Measurements from ENCODE around the gene SFRP4. TPM values are rescaled to one million over a fixed set of nuclear protein-coding genes. Genes with fewer than 3 reads are reported as not detected.

The SFRP4 gene
- total and polyA plus RNA-seq, 2 of the 4 experiments (the other 2 are of a cell fraction) = not detected

GRCh38 chr7:37961251-37961650, 44.6 kb upstream of the SFRP4 start:
- H4K20me1 ChIP-seq (ENCODE audit: insufficient read depth, low read length) = no peaks in the 10 kb centered on the region
- no peaks in the 10 kb centered on the region for H3K9me1 ChIP-seq (ENCODE audit: insufficient read depth, low read length)
- ChIA-PET CTCF (no interaction called here), POLR2A (ENCODE audit: unreplicated experiment) (no interaction called here)
- H3K23ac ChIP-seq (ENCODE audit: low read depth, low read length) = no peak overlapping the region
- no peak overlapping the region for H3K4me3 ChIP-seq (ENCODE audit: insufficient read depth, low read depth, low read length)
- H4K5ac ChIP-seq (ENCODE audit: low read depth, low read length) = no peak overlapping the region
- no peak overlapping the region for H2AFZ ChIP-seq (replicated peaks; ENCODE audit: low read length, poor library complexity)
- H3K36me3 ChIP-seq (ENCODE audit: control insufficient read depth, insufficient read depth, low read length) = no peaks in the 10 kb centered on the region
- H2AK9ac ChIP-seq (replicated peaks; ENCODE audit: low read depth, low read length, poor library complexity) = no peak overlapping the region
- no peak overlapping the region for H3K27ac ChIP-seq (ENCODE audit: insufficient read depth, low read length)
- in situ Hi-C loops (cut with MboI; ENCODE audit: low sequenced_read_pairs) (no loop called here), intact Hi-C loops (cut with micrococcal nuclease) (no loop called here), dilution Hi-C loops (cut with HindIII; ENCODE audit: low sequenced_read_pairs, unreplicated experiment) (no loop called here)
- no peaks in the 10 kb centered on the region for H3K79me1 ChIP-seq (ENCODE audit: low read depth in 1 of 2, low read length in 2 of 2)
- no peak overlapping the region for H3K9ac ChIP-seq (ENCODE audit: low read depth, low read length)
- H2BK20ac ChIP-seq (ENCODE audit: low read depth, low read length) = no peak overlapping the region
- no peak overlapping the region for H3K4me2 ChIP-seq (ENCODE audit: low read depth, low read length)
- ATAC-seq (ENCODE audit: low read depth) = no peak
- no TSS peak for BruUV-seq (replicated peaks)
- H3K14ac ChIP-seq (replicated peaks; ENCODE audit: low read depth, low read length) = no peak overlapping the region
- TF ChIP-seq MXI1 (IDR thresholded peaks at IDR 0.05; ENCODE audit: borderline replicate concordance, low read depth, low read length) (no peak), SMC3 (IDR thresholded peaks at IDR 0.05; ENCODE audit: low read depth, low read length) (no peak), BHLHE40 (IDR thresholded peaks at IDR 0.05; ENCODE audit: low read depth, low read length) (no peak), POLR2A (IDR thresholded peaks at IDR 0.05; ENCODE audit: low read depth, low read length) (no peak), ELK1 (IDR thresholded peaks at IDR 0.05; ENCODE audit: borderline replicate concordance, low read depth, low read length) (no peak), MAZ (IDR thresholded peaks at IDR 0.05; ENCODE audit: borderline replicate concordance, low read depth, low read length) (no peak), CEBPB (IDR thresholded peaks at IDR 0.05; ENCODE audit: low read depth, low read length) (no peak), CTCF (conservative IDR thresholded peaks at IDR 0.05; ENCODE audit: low read depth, low read length) (no peak), MAFK (IDR thresholded peaks at IDR 0.05; ENCODE audit: low read depth, low read length) (no peak), RAD21 (IDR thresholded peaks at IDR 0.05; ENCODE audit: low read length) (no peak), RFX5 (IDR thresholded peaks at IDR 0.05; ENCODE audit: low read depth, low read length) (no peak), FOS (IDR thresholded peaks at IDR 0.05; ENCODE audit: low read depth, low read length) (no peak), RCOR1 (IDR thresholded peaks at IDR 0.05; ENCODE audit: insufficient replicate concordance, low read length) (no peak), CHD1 (IDR thresholded peaks at IDR 0.05; ENCODE audit: low read depth, low read length) (no peak), USF2 (IDR thresholded peaks at IDR 0.05; ENCODE audit: low read depth, low read length) (no peak), NFE2L2 (IDR thresholded peaks at IDR 0.05; ENCODE audit: low read depth, low read length) (no peak)
- no peak overlapping the region for H3K4ac ChIP-seq (ENCODE audit: low read depth, low read length)
- H4K8ac ChIP-seq (ENCODE audit: low read depth in 2 of 2, low read length in 2 of 2) = no peak overlapping the region
- H3K18ac ChIP-seq (ENCODE audit: low read depth, low read length) = no peak overlapping the region
- H2BK120ac ChIP-seq (ENCODE audit: low read depth, low read length) = no peak overlapping the region
- H3K9me3 ChIP-seq (ENCODE audit: control insufficient read depth, insufficient read depth, low read length) = peaks cover 7% of the 10 kb centered on the region
- H3K4me1 ChIP-seq (ENCODE audit: control insufficient read depth, insufficient read depth, low read length) = no peaks in the 10 kb centered on the region
- 80% methylated on average over 1 of the region's 5 CpGs; no CpG with 5 or more reads in 1 of the 2 experiments for WGBS, 2 experiments (ENCODE audit: extremely low coverage in 2 of 2, insufficient read length in 1 of 2)
- no peak overlapping the region for H2AK5ac ChIP-seq (ENCODE audit: low read depth, low read length)
- no peaks in the 10 kb centered on the region for H3K27me3 ChIP-seq (ENCODE audit: control insufficient read depth, insufficient read depth, low read length)
- no peak overlapping the region for H3K56ac ChIP-seq (ENCODE audit: extremely low read depth, insufficient read depth, low read length)
- DNase-seq = no peak
- H2BK5ac ChIP-seq (ENCODE audit: low read depth, low read length, poor library complexity, severe bottlenecking) = no peak overlapping the region
- no peak overlapping the region for H4K91ac ChIP-seq (ENCODE audit: insufficient read depth, low read depth, low read length)
- H2BK15ac ChIP-seq (ENCODE audit: low read depth, low read length) = no peak overlapping the region

Measured in IMR-90 (cell line).